GM12878 (cell line): ENCODE measurements around the gene NOP14. TPM values are rescaled to one million over a fixed set of nuclear protein-coding genes. Genes with fewer than 3 reads are reported as not detected.

ENCODE experiments used
- ATAC-seq: fragments of 200-7000 bp; cut with Tn5 transposase; 3 replicates; pipeline ENCODE4 v1.9.1; 2020; ENCODE audit warnings: mild to moderate bottlenecking, moderate library complexity
- BruUV-seq: library from RNA; stranded (reverse); fragments of 400-500 nt; replicated peaks from 2 replicates; lab custom pipeline; 2021; lab: Mats Ljungman, UMichigan
- CTCF ChIA-PET: fragments of 300-600 bp; sonication (Branson Sonifier 250); formaldehyde crosslinking; extraction: SDS; loops from one replicate; lab custom pipeline; 2021; ENCODE audit warnings: inconsistent platforms; lab: Yijun Ruan, JAX
- POLR2A ChIA-PET: fragments of 350-600 bp; formaldehyde crosslinking; extraction: SDS; loops from one replicate; lab custom pipeline; 2021; ENCODE audit warnings: inconsistent platforms; lab: Charles Lee
- RAD21 ChIA-PET: fragments of 300-600 bp; sonication (Branson Sonifier 250); formaldehyde crosslinking; loops from one replicate; lab custom pipeline; 2023; ENCODE audit warnings: antibody characterized with exemption; ENCODE audit not compliant: unreplicated experiment; lab: Charles Lee
- SMC1A ChIA-PET: fragments of 300-600 bp; sonication (Branson Sonifier 250); formaldehyde crosslinking; loops from one replicate; lab custom pipeline; 2023; ENCODE audit not compliant: unreplicated experiment, uncharacterized antibody; lab: Charles Lee
- DNase-seq: peaks from one replicate; pipeline ENCODE4 v3.0.0-alpha.2; 2011; ENCODE audit warnings: low read depth, low spot score
- FAIRE-seq: peaks from 3 replicates; lab custom pipeline; 2011; peaks lifted over from hg19 to GRCh38; lab: Jason Lieb, UNC
- H2AFZ ChIP-seq: 2 replicates; pipeline ENCODE4 v1.6.0; 2011; ENCODE audit warnings: low read depth, low read length, control low read depth; ENCODE audit not compliant: control insufficient read depth
- H3K27ac ChIP-seq: 2 replicates; pipeline ENCODE4 v1.5.1; 2011; ENCODE audit warnings: control low read depth; ENCODE audit not compliant: control insufficient read depth, insufficient read depth
- H3K27me3 ChIP-seq, 2 experiments: replicated peaks in 1 of 2; 2 replicates each; pipeline versions ENCODE4 v1.6.0 to v1.6.1; 2011; ENCODE audit warnings: low read length in 1 of 2; ENCODE audit not compliant: control insufficient read depth in 2 of 2, insufficient read depth in 2 of 2
- H3K36me3 ChIP-seq, 2 experiments: 2 replicates each; pipeline ENCODE4 v1.5.1; 2011; ENCODE audit warnings: low read length in 1 of 2; ENCODE audit not compliant: control insufficient read depth in 2 of 2, insufficient read depth in 2 of 2
- H3K4me1 ChIP-seq: 2 replicates; pipeline ENCODE4 v1.6.1; 2011; ENCODE audit warnings: mild to moderate bottlenecking, low read length, moderate library complexity, mixed read lengths; ENCODE audit not compliant: control insufficient read depth, insufficient read depth
- H3K4me2 ChIP-seq: 2 replicates; pipeline ENCODE4 v1.6.0; 2011; ENCODE audit warnings: control low read depth; ENCODE audit not compliant: control insufficient read depth, insufficient read depth
- H3K4me3 ChIP-seq: fragments of 200-600 bp; sonication (generic); 2 replicates; pipeline ENCODE4 v1.5.1; 2016
- H3K79me2 ChIP-seq: 2 replicates; pipeline ENCODE4 v1.6.0; 2011; ENCODE audit warnings: low read length; ENCODE audit not compliant: control insufficient read depth, insufficient read depth
- H3K9ac ChIP-seq: 2 replicates; pipeline ENCODE4 v1.8.0; 2011; ENCODE audit warnings: low read length, control low read depth, mixed read lengths; ENCODE audit not compliant: control insufficient read depth, insufficient read depth
- H3K9me3 ChIP-seq: replicated peaks from 3 replicates; pipeline ENCODE4 v1.5.1; 2011; ENCODE audit warnings: mild to moderate bottlenecking, low read length; ENCODE audit not compliant: control insufficient read depth, insufficient read depth
- H4K20me1 ChIP-seq: 2 replicates; pipeline ENCODE4 v1.6.0; 2011; ENCODE audit not compliant: control insufficient read depth, insufficient read depth
- ATF7 ChIP-seq: fragments of 450-650 bp; IDR thresholded peaks from 2 replicates; pipeline ENCODE4 v1.6.1; 2016; ENCODE audit warnings: low read depth, mild to moderate bottlenecking
- BCL11A ChIP-seq: IDR thresholded peaks from 2 replicates; pipeline ENCODE4 v1.6.1; 2011; ENCODE audit warnings: low read depth, low read length
- BHLHE40 ChIP-seq, 2 experiments: fragments of 450-650 bp in 1 of 2; IDR thresholded peaks; 2 replicates each; pipeline ENCODE4 v1.6.1; 2011 to 2017; ENCODE audit warnings: low read depth in 2 of 2, borderline replicate concordance in 1 of 2, improper control_type of control experiment in 1 of 2, low read length in 1 of 2, mild to moderate bottlenecking in 1 of 2
- CBX5 ChIP-seq: sonication (generic); IDR thresholded peaks from 2 replicates; pipeline ENCODE4 v1.6.1; 2016; ENCODE audit warnings: low read depth, moderate library complexity, mild to moderate bottlenecking, inconsistent platforms
- CHD1 ChIP-seq: IDR thresholded peaks from 2 replicates; pipeline ENCODE4 v1.6.1; 2012; ENCODE audit warnings: low read depth, low read length, improper control_type of control experiment
- EP300 ChIP-seq, 2 experiments: fragments of 150-350 bp in 1 of 2; IDR thresholded peaks; 2 replicates each; pipeline ENCODE4 v1.6.1; 2011 to 2012; ENCODE audit warnings: low read depth in 2 of 2, low read length in 2 of 2, borderline replicate concordance in 1 of 2, improper control_type of control experiment in 1 of 2, inconsistent platforms in 1 of 2; ENCODE audit not compliant: control insufficient read depth in 1 of 2
- FOXK2 ChIP-seq: fragments of 450-650 bp; IDR thresholded peaks from 2 replicates; pipeline ENCODE4 v1.6.1; 2017; ENCODE audit warnings: mild to moderate bottlenecking, moderate library complexity
- GATAD2B ChIP-seq: fragments of 450-650 bp; conservative IDR thresholded peaks from 2 replicates; pipeline ENCODE4 v1.6.1; 2017; ENCODE audit warnings: low read depth, mild to moderate bottlenecking, moderate library complexity
- IKZF1 ChIP-seq: fragments of 450-650 bp; conservative IDR thresholded peaks from 2 replicates; pipeline ENCODE4 v1.6.1; 2017; ENCODE audit warnings: antibody characterized with exemption, mild to moderate bottlenecking
- IKZF2 ChIP-seq, 2 experiments: fragments of 450-650 bp; IDR thresholded peaks; 2 replicates each; pipeline ENCODE4 v1.6.1; 2017; ENCODE audit warnings: mild to moderate bottlenecking in 2 of 2, moderate library complexity in 2 of 2
- IRF3 ChIP-seq: fragments of 450-650 bp; IDR thresholded peaks from 2 replicates; pipeline ENCODE4 v1.6.1; 2014; ENCODE audit warnings: mild to moderate bottlenecking
- JUNB ChIP-seq: IDR thresholded peaks from 2 replicates; pipeline ENCODE4 v1.6.1; 2016; ENCODE audit warnings: antibody characterized with exemption, mild to moderate bottlenecking
- JUND ChIP-seq: IDR thresholded peaks from 2 replicates; pipeline ENCODE4 v1.6.1; 2012; ENCODE audit warnings: low read depth, mild to moderate bottlenecking, low read length, improper control_type of control experiment, moderate library complexity
- KLF5 ChIP-seq: fragments of 450-650 bp; IDR thresholded peaks from 2 replicates; pipeline ENCODE4 v1.6.1; 2014; ENCODE audit warnings: mild to moderate bottlenecking; ENCODE audit not compliant: partially characterized antibody
- MYB ChIP-seq: fragments of 150-350 bp; IDR thresholded peaks from 2 replicates; pipeline ENCODE4 v1.6.1; 2014; ENCODE audit warnings: mild to moderate bottlenecking, low read depth, low read length, borderline replicate concordance
- PML ChIP-seq: IDR thresholded peaks from 2 replicates; pipeline ENCODE4 v1.6.1; 2012; ENCODE audit warnings: low read length, inconsistent platforms
- RAD21 ChIP-seq: IDR thresholded peaks from 2 replicates; pipeline ENCODE4 v1.6.1; 2011; ENCODE audit warnings: mild to moderate bottlenecking, low read depth, low read length, moderate library complexity; ENCODE audit not compliant: insufficient read depth
- RELA ChIP-seq: fragments of 450-650 bp; IDR thresholded peaks from 2 replicates; pipeline ENCODE4 v1.8.0; 2014; ENCODE audit warnings: borderline replicate concordance; ENCODE audit not compliant: partially characterized antibody
- SMARCA5 ChIP-seq: fragments of 450-650 bp; IDR thresholded peaks from 2 replicates; pipeline ENCODE4 v1.6.1; 2017; ENCODE audit warnings: mild to moderate bottlenecking
- TBL1XR1 ChIP-seq: IDR thresholded peaks from 2 replicates; pipeline ENCODE4 v1.6.1; 2012; ENCODE audit warnings: low read depth, low read length, improper control_type of control experiment
- TCF12 ChIP-seq: IDR thresholded peaks from 2 replicates; pipeline ENCODE4 v1.6.1; 2011; ENCODE audit warnings: low read depth, mild to moderate bottlenecking, low read length
- TCF7 ChIP-seq: IDR thresholded peaks from 2 replicates; pipeline ENCODE4 v1.6.1; 2014; ENCODE audit warnings: antibody characterized with exemption, borderline replicate concordance
- ZNF622 ChIP-seq: fragments of 450-650 bp; IDR thresholded peaks from 2 replicates; pipeline ENCODE4 v1.6.1; 2017; ENCODE audit warnings: mild to moderate bottlenecking, inconsistent platforms
- ZZZ3 ChIP-seq: IDR thresholded peaks from 2 replicates; pipeline ENCODE4 v1.6.1; 2011; ENCODE audit warnings: low read depth; ENCODE audit not compliant: control insufficient read depth, insufficient read length
- WGBS: methylation state at CpG from one replicate; pipeline ENCODE4 v1.1.6; 2016; ENCODE audit warnings: low lambda C conversion rate; ENCODE audit not compliant: insufficient replicate concordance, insufficient coverage; ENCODE audit errors: missing lambda C conversion rate; 5-methylcytosine and 5-hydroxymethylcytosine counted together
- in situ Hi-C: fragments of 300-500 bp; cut with MboI; formaldehyde crosslinking; loops from 9 replicates; pipeline ENCODE4 v1.14.3; 2018; ENCODE audit warnings: mixed read lengths
- intact Hi-C: fragments of 100-400 bp; cut with micrococcal nuclease; formaldehyde crosslinking; loops from one replicate; pipeline ENCODE4 v1.14.2; 2022; ENCODE audit not compliant: unreplicated experiment
- polyA plus RNA-seq, 11 experiments: library from polyadenylated mRNA; depleted of rRNA in 4 of 11; unstranded in 6 of 11; stranded (reverse) in 5 of 11; fragments of >200 nt; fragmentation: Nextera tagmentation in 4 of 11; fragmentation: Illumina TruSeq in 1 of 11; extraction: Ambion mirVana in 4 of 11; extraction: Trizol in 1 of 11; gene quantifications; 1 replicate in 1 of 11; 2 replicates in 10 of 11; pipeline versions ENCODE4 v1.2.1 to v1.2.3, GENCODE V29; 2011 to 2016; ENCODE audit warnings: inconsistent platforms in 2 of 11, missing spikeins in 2 of 11, low read depth in 1 of 11
- total RNA-seq, 4 experiments: library from RNA; depleted of rRNA in 3 of 4; stranded (reverse); fragments of >200 nt in 3 of 4; fragmentation: Illumina TruSeq in 1 of 4; extraction: Trizol in 1 of 4; gene quantifications; 2 replicates each; pipeline versions ENCODE4 v1.2.1 to v1.2.3, GENCODE V29; 2013 to 2021

Gene NOP14
- total and polyA plus RNA-seq, 10 of the 15 experiments (the other 5 are each of a cell fraction or from before 2014, with no cell fraction given) = 13.8 to 80.6 (median 49.7) TPM

GRCh38 chr4:2954358-2955185 lies 8.6 kb downstream of the NOP14 start:
- 5% methylated on average over 23 of the region's 33 CpGs for WGBS
- ATAC-seq (peak; percentile 89), FAIRE-seq (peak; percentile 94), DNase-seq (peak; percentile 75)
- POLR2A ChIA-PET = interaction anchor here (1.0 to 1.9 kb wide), 4 partner anchors 17 to 211 kb away, joined by 3 to 20 read pairs (median 6); no protein-coding TSS in a partner anchor
- Histone ChIP-seq H3K27me3 (no peaks in the 10 kb centered on the region), H3K4me1 (peaks cover 41% of the 10 kb centered on the region), H2AFZ (no peak overlapping the region), H3K27ac (peak overlapping the region; percentile 78), H3K9ac (no peak overlapping the region), H3K9me3 (no peaks in the 10 kb centered on the region; the same call in 2 of the 3 replicates), H3K79me2 (peaks cover 40% of the 10 kb centered on the region), H3K36me3 (peaks cover 28 to 54% of the 10 kb centered on the region in 2 experiments), H3K4me2 (peak overlapping the region; percentile 34), H4K20me1 (peaks cover 4% of the 10 kb centered on the region), H3K4me3 (no peak overlapping the region)
- in situ Hi-C loops = no loop called here
- CTCF ChIA-PET = interaction anchor here (0.5 to 3.9 kb wide), 30 partner anchors 8 to 419 kb away, joined by 3 to 62 read pairs (median 4); partner anchors contain the start of genes GRK4, NOP14 and TNIP2
- no TSS peak for BruUV-seq
- intact Hi-C loops = loop anchor here (1.0 kb wide), 1 partner anchor 18 kb away; no protein-coding TSS in a partner anchor
- RAD21 ChIA-PET = interaction anchor here (0.7 to 2.4 kb wide), 19 partner anchors 9 to 735 kb away, joined by 3 to 52 read pairs (median 3); partner anchors contain the start of genes GRK4, NOP14 and TNIP2
- SMC1A ChIA-PET = interaction anchor here (0.7 to 9.4 kb wide), 17 partner anchors 8 to 209 kb away, joined by 3 to 65 read pairs (median 4); no protein-coding TSS in a partner anchor
- TF ChIP-seq BHLHE40 (IDR thresholded peaks at IDR 0.05; ENCODE audit: borderline replicate concordance in 1 of 2, low read depth in 2 of 2, low read length in 1 of 2) = peak in 1 of 2 experiments; percentile 14; a peak in 2 of 4 replicates
- peak; percentile 95 for TF ChIP-seq JUNB
- peak; percentile 57 for TF ChIP-seq KLF5
- TF ChIP-seq IKZF1 = peak; percentile 92
- TF ChIP-seq TCF12 = peak; percentile 27; the same call in 1 of the 2 replicates
- no peak for TF ChIP-seq ATF7
- TF ChIP-seq RAD21 = 0 out of 2 replicates have a peak, but pooled peaks have one; percentile 8
- TF ChIP-seq JUND = no peak
- TF ChIP-seq IRF3 = no peak
- TF ChIP-seq TCF7 = peak; percentile 34; the same call in 1 of the 2 replicates
- no peak for TF ChIP-seq MYB
- no peak for TF ChIP-seq ZNF622
- TF ChIP-seq GATAD2B = peak; percentile 69
- peak; percentile 87 for TF ChIP-seq IKZF2 (IDR thresholded peaks at IDR 0.05)
- peak; percentile 70 for TF ChIP-seq BCL11A
- TF ChIP-seq SMARCA5 = peak; percentile 58; the same call in 1 of the 2 replicates
- peak; percentile 55 for TF ChIP-seq TBL1XR1
- TF ChIP-seq CHD1 = no peak
- peak; percentile 26; the same call in 1 of the 2 replicates for TF ChIP-seq CBX5
- peak in 1 of 2 experiments; percentile 40; a peak in 2 of 4 replicates for TF ChIP-seq EP300 (IDR thresholded peaks at IDR 0.05; ENCODE audit: borderline replicate concordance in 1 of 2, control insufficient read depth in 1 of 2, low read depth in 2 of 2, low read length in 2 of 2)
- 0 out of 2 replicates have a peak, but pooled peaks have one; percentile 78 for TF ChIP-seq PML
- peak; percentile 68 for TF ChIP-seq RELA
- TF ChIP-seq ZZZ3 = no peak
- TF ChIP-seq FOXK2 = no peak
